WERI-Rb-1 (cell line): ENCODE results near the gene SPTLC2.
"Not testable (repeated sequence)": the region's sequence is repeated elsewhere in the genome, so short reads cannot be mapped to it uniquely, and the experiment has no call there.

Experiments
- DNase-seq: peaks from one replicate; pipeline ENCODE4 v3.0.0-alpha.2; 2020
- H3K27ac ChIP-seq: fragments of 250-450 bp; sonication (Bioruptor Pico); 2 replicates; pipeline ENCODE4 v1.5.1; 2020; ENCODE audit warnings: mild to moderate bottlenecking, moderate library complexity
- H3K27me3 ChIP-seq: fragments of 250-450 bp; sonication (Bioruptor Pico); 2 replicates; pipeline ENCODE4 v1.5.1; 2021; ENCODE audit warnings: mild to moderate bottlenecking, low read depth, moderate library complexity; ENCODE audit not compliant: insufficient read depth, severe bottlenecking
- H3K36me3 ChIP-seq: fragments of 250-450 bp; sonication (Bioruptor Pico); 2 replicates; pipeline ENCODE4 v1.5.1; 2020; ENCODE audit warnings: mild to moderate bottlenecking, moderate library complexity
- H3K4me3 ChIP-seq: 2 replicates; pipeline ENCODE4 v1.5.1; 2011; ENCODE audit warnings: low read depth, mild to moderate bottlenecking, control low read depth, low read length
- H3K9me3 ChIP-seq: fragments of 250-450 bp; sonication (Bioruptor Pico); 2 replicates; pipeline ENCODE4 v1.5.1; 2021; ENCODE audit warnings: mild to moderate bottlenecking, moderate library complexity; ENCODE audit not compliant: severe bottlenecking
- CTCF ChIP-seq: IDR thresholded peaks from 2 replicates; pipeline ENCODE4 v1.5.1; 2011; ENCODE audit warnings: low read depth, mild to moderate bottlenecking, control low read depth, inconsistent platforms, low read length

SPTLC2 gene

GRCh38 chr14:77541905-77542304, 74.5 kb downstream of the SPTLC2 start:
- Histone ChIP-seq H3K27me3 (no peaks in the 10 kb centered on the region), H3K27ac (peak overlapping the region; percentile 42), H3K4me3 (no peak overlapping the region), H3K36me3 (no peaks in the 10 kb centered on the region), H3K9me3 (no peaks in the 10 kb centered on the region)
- no peak for DNase-seq
- TF ChIP-seq CTCF, result no peak

- not testable (repeated sequence) for H3K36me3 ChIP-seq, DNase-seq, H3K27ac ChIP-seq, H3K27me3 ChIP-seq, H3K4me3 ChIP-seq, H3K9me3 ChIP-seq
These were observed 79.5 kb downstream of the SPTLC2 start for GRCh38 chr14:77536951-77537350.

- no peak for DNase-seq
- no peak overlapping the region for H3K27ac ChIP-seq
- H3K27me3 ChIP-seq, result no peaks in the 10 kb centered on the region
- no peak for TF ChIP-seq CTCF
- no peaks in the 10 kb centered on the region for H3K9me3 ChIP-seq
- no peaks in the 10 kb centered on the region for H3K36me3 ChIP-seq
- no peak overlapping the region for H3K4me3 ChIP-seq
These were observed 85.4 kb downstream of the SPTLC2 start for GRCh38 chr14:77531071-77531470.

GRCh38 chr14:77529963-77530362, 86.5 kb downstream of the SPTLC2 start:
- Histone ChIP-seq H3K27me3 (no peaks in the 10 kb centered on the region), H3K4me3 (no peak overlapping the region), H3K27ac (no peak overlapping the region), H3K9me3 (no peaks in the 10 kb centered on the region), H3K36me3 (no peaks in the 10 kb centered on the region)
- DNase-seq, result no peak
- TF ChIP-seq CTCF, result no peak

- Histone ChIP-seq H3K27me3 (no peaks in the 10 kb centered on the region), H3K36me3 (no peaks in the 10 kb centered on the region; the same call in 1 of the 2 replicates), H3K9me3 (no peaks in the 10 kb centered on the region), H3K4me3 (no peak overlapping the region), H3K27ac (no peak overlapping the region)
- no peak for TF ChIP-seq CTCF
- DNase-seq, result no peak
These were observed 87.2 kb downstream of the SPTLC2 start for GRCh38 chr14:77529213-77529612.

GRCh38 chr14:77528701-77529100, 87.7 kb downstream of the SPTLC2 start:
- H3K27ac ChIP-seq, H3K9me3 ChIP-seq, H3K4me3 ChIP-seq, H3K27me3 ChIP-seq, DNase-seq, H3K36me3 ChIP-seq: not testable (repeated sequence)

- H3K36me3 ChIP-seq, result peaks cover 1% of the 10 kb centered on the region; the same call in 1 of the 2 replicates
- no peaks in the 10 kb centered on the region for H3K27me3 ChIP-seq
- no peak overlapping the region for H3K27ac ChIP-seq
- DNase-seq, result no peak
- no peaks in the 10 kb centered on the region for H3K9me3 ChIP-seq
- H3K4me3 ChIP-seq, result no peak overlapping the region
- no peak for TF ChIP-seq CTCF
These were observed 90.2 kb downstream of the SPTLC2 start for GRCh38 chr14:77526266-77526665.
